Immature natural killer cell (primary cell): ENCODE results near the gene CD109. TPM values are rescaled to one million over a fixed set of nuclear protein-coding genes. Genes with fewer than 3 reads are reported as not detected.
"Not testable (repeated sequence)": the region's sequence is repeated elsewhere in the genome, so short reads cannot be mapped to it uniquely, and the experiment has no call there.

Source experiments
- DNase-seq, 3 donors: peaks; one replicate each; pipeline ENCODE4 v3.0.0; 2022; ENCODE audit warnings: mixed read lengths in 1 of 3
- H3K27ac Mint-ChIP-seq, 6 donors: one replicate each; pipeline ENCODE4 v1.8.0; 2020; ENCODE audit warnings: mixed read lengths in 6 of 6, mild to moderate bottlenecking in 5 of 6, inconsistent platforms in 4 of 6, moderate library complexity in 3 of 6
- H3K27me3 Mint-ChIP-seq, 3 donors: one replicate each; pipeline ENCODE4 v1.8.0; 2020 to 2021; ENCODE audit warnings: low read depth in 3 of 3, mild to moderate bottlenecking in 3 of 3, mixed read lengths in 3 of 3, moderate library complexity in 3 of 3, inconsistent platforms in 1 of 3
- H3K36me3 Mint-ChIP-seq, 3 donors: one replicate each; pipeline ENCODE4 v1.8.0; 2020; ENCODE audit warnings: mixed read lengths in 3 of 3, inconsistent platforms in 2 of 3, mild to moderate bottlenecking in 2 of 3
- H3K4me1 Mint-ChIP-seq, 2 donors: one replicate each; pipeline ENCODE4 v1.8.0; 2020; ENCODE audit warnings: inconsistent platforms in 2 of 2, mild to moderate bottlenecking in 2 of 2, mixed read lengths in 2 of 2, moderate library complexity in 1 of 2
- H3K4me3 Mint-ChIP-seq, 5 donors: one replicate each; pipeline ENCODE4 v1.8.0; 2020; ENCODE audit warnings: mild to moderate bottlenecking in 5 of 5, mixed read lengths in 5 of 5, inconsistent platforms in 3 of 5, moderate library complexity in 3 of 5
- H3K9me3 Mint-ChIP-seq, 6 donors: one replicate each; pipeline ENCODE4 v1.8.0; 2020; ENCODE audit warnings: mild to moderate bottlenecking in 6 of 6, mixed read lengths in 6 of 6, inconsistent platforms in 4 of 6, moderate library complexity in 3 of 6
- polyA plus RNA-seq, 3 donors: library from polyadenylated mRNA; unstranded; fragments of 300-500 nt; fragmentation: Illumina TruSeq; gene quantifications; one replicate each; pipeline ENCODE4 v1.2.3, GENCODE V29; 2021

The CD109 gene
- polyA plus RNA-seq, 3 donors from 2014 or later = 0.04 to 0.09 TPM; not detected in 1

GRCh38 chr6:73797861-73798260 is 101.9 kb downstream of the CD109 start:
- H3K9me3 Mint-ChIP-seq = no peaks in the 10 kb centered on the region
- no peaks in the 10 kb centered on the region for H3K4me1 Mint-ChIP-seq
- no peaks in the 10 kb centered on the region for H3K27me3 Mint-ChIP-seq
- H3K4me3 Mint-ChIP-seq = no peak overlapping the region
- DNase-seq = no peak
- H3K27ac Mint-ChIP-seq = no peak overlapping the region
- no peaks in the 10 kb centered on the region for H3K36me3 Mint-ChIP-seq

GRCh38 chr6:73798592-73798991 is 102.6 kb downstream of the CD109 start:
- H3K9me3 Mint-ChIP-seq = no peaks in the 10 kb centered on the region
- H3K4me1 Mint-ChIP-seq = no peaks in the 10 kb centered on the region
- no peak for DNase-seq
- H3K27ac Mint-ChIP-seq = no peak overlapping the region
- H3K36me3 Mint-ChIP-seq = no peaks in the 10 kb centered on the region
- no peaks in the 10 kb centered on the region for H3K27me3 Mint-ChIP-seq
- H3K4me3 Mint-ChIP-seq = no peak overlapping the region

- peaks cover 0 to 4% (median 0%) of the 10 kb centered on the region in 3 donors for H3K27me3 Mint-ChIP-seq
- H3K9me3 Mint-ChIP-seq = no peaks in the 10 kb centered on the region
- H3K27ac Mint-ChIP-seq = no peak overlapping the region
- H3K36me3 Mint-ChIP-seq = no peaks in the 10 kb centered on the region
- no peaks in the 10 kb centered on the region for H3K4me1 Mint-ChIP-seq
- H3K4me3 Mint-ChIP-seq = no peak overlapping the region
- DNase-seq = no peak
Measured at GRCh38 chr6:73800997-73801396, 105.0 kb downstream of the CD109 start.

- H3K4me3 Mint-ChIP-seq = no peak overlapping the region
- no peaks in the 10 kb centered on the region for H3K4me1 Mint-ChIP-seq
- no peaks in the 10 kb centered on the region for H3K36me3 Mint-ChIP-seq
- H3K9me3 Mint-ChIP-seq = peaks cover 0 to 2% (median 0%) of the 10 kb centered on the region in 6 donors
- H3K27ac Mint-ChIP-seq = no peak overlapping the region
- DNase-seq = no peak
- H3K27me3 Mint-ChIP-seq = peaks cover 0 to 4% (median 0%) of the 10 kb centered on the region in 3 donors
Measured at GRCh38 chr6:73801652-73802268, 105.8 kb downstream of the CD109 start.

GRCh38 chr6:73802366-73802765 is 106.4 kb downstream of the CD109 start:
- H3K4me3 Mint-ChIP-seq = no peak overlapping the region
- no peak overlapping the region for H3K27ac Mint-ChIP-seq
- no peak for DNase-seq
- peaks cover 0 to 2% (median 0%) of the 10 kb centered on the region in 6 donors for H3K9me3 Mint-ChIP-seq
- peaks cover 0 to 4% (median 0%) of the 10 kb centered on the region in 3 donors for H3K27me3 Mint-ChIP-seq
- no peaks in the 10 kb centered on the region for H3K36me3 Mint-ChIP-seq
- H3K4me1 Mint-ChIP-seq = no peaks in the 10 kb centered on the region

- H3K36me3 Mint-ChIP-seq = no peaks in the 10 kb centered on the region
- no peak for DNase-seq
- peaks cover 0 to 4% (median 0%) of the 10 kb centered on the region in 3 donors for H3K27me3 Mint-ChIP-seq
- no peaks in the 10 kb centered on the region for H3K4me1 Mint-ChIP-seq
- H3K9me3 Mint-ChIP-seq = peaks cover 0 to 2% (median 0%) of the 10 kb centered on the region in 6 donors
- no peak overlapping the region for H3K27ac Mint-ChIP-seq
- no peak overlapping the region for H3K4me3 Mint-ChIP-seq
Measured at GRCh38 chr6:73803562-73804241, 107.7 kb downstream of the CD109 start.

GRCh38 chr6:73805221-73805620 is 109.2 kb downstream of the CD109 start:
- H3K36me3 Mint-ChIP-seq, DNase-seq: not testable (repeated sequence)

GRCh38 chr6:73805982-73806381 is 110.0 kb downstream of the CD109 start:
- not testable (repeated sequence) for H3K27ac Mint-ChIP-seq, H3K4me3 Mint-ChIP-seq, H3K9me3 Mint-ChIP-seq, H3K4me1 Mint-ChIP-seq, DNase-seq, H3K36me3 Mint-ChIP-seq, H3K27me3 Mint-ChIP-seq

More at GRCh38 chr6:73805221-73805620, 109.2 kb downstream of the CD109 start:
- not testable (repeated sequence) for H3K27me3 Mint-ChIP-seq, H3K4me3 Mint-ChIP-seq, H3K4me1 Mint-ChIP-seq, H3K9me3 Mint-ChIP-seq, H3K27ac Mint-ChIP-seq

GRCh38 chr6:73811706-73812105 is 115.7 kb downstream of the CD109 start:
- Mint-ChIP-seq H3K4me3 (no peak overlapping the region), H3K36me3 (no peaks in the 10 kb centered on the region), H3K27ac (no peak overlapping the region), H3K4me1 (no peaks in the 10 kb centered on the region), H3K9me3 (no peaks in the 10 kb centered on the region), H3K27me3 (peaks cover 0 to 1% (median 0%) of the 10 kb centered on the region in 3 donors)
- DNase-seq = no peak

- H3K9me3 Mint-ChIP-seq = peaks cover 0 to 4% (median 0%) of the 10 kb centered on the region in 6 donors
- H3K4me3 Mint-ChIP-seq = no peak overlapping the region
- H3K27ac Mint-ChIP-seq = no peak overlapping the region
- peaks cover 0 to 1% (median 0%) of the 10 kb centered on the region in 3 donors for H3K27me3 Mint-ChIP-seq
- no peak for DNase-seq
- no peaks in the 10 kb centered on the region for H3K4me1 Mint-ChIP-seq
- no peaks in the 10 kb centered on the region for H3K36me3 Mint-ChIP-seq
Measured at GRCh38 chr6:73817253-73817652, 121.2 kb downstream of the CD109 start.

- H3K36me3 Mint-ChIP-seq = no peaks in the 10 kb centered on the region
- H3K4me3 Mint-ChIP-seq = no peak overlapping the region
- no peak overlapping the region for H3K27ac Mint-ChIP-seq
- no peaks in the 10 kb centered on the region for H3K4me1 Mint-ChIP-seq
- peaks cover 2 to 4% (median 2%) of the 10 kb centered on the region in 3 donors for H3K27me3 Mint-ChIP-seq
- peaks cover 0 to 4% (median 0%) of the 10 kb centered on the region in 6 donors for H3K9me3 Mint-ChIP-seq
- no peak for DNase-seq
Measured at GRCh38 chr6:73823046-73823735, 127.2 kb downstream of the CD109 start.

GRCh38 chr6:73823832-73824231 is 127.8 kb downstream of the CD109 start:
- Mint-ChIP-seq H3K4me3 (no peak overlapping the region), H3K36me3 (no peaks in the 10 kb centered on the region), H3K27ac (no peak overlapping the region), H3K9me3 (peaks cover 0 to 4% (median 0%) of the 10 kb centered on the region in 6 donors), H3K27me3 (peaks cover 2 to 4% (median 2%) of the 10 kb centered on the region in 3 donors), H3K4me1 (no peaks in the 10 kb centered on the region)
- no peak for DNase-seq

GRCh38 chr6:73826571-73826970 is 130.6 kb downstream of the CD109 start:
- no peaks in the 10 kb centered on the region for H3K4me1 Mint-ChIP-seq
- no peak overlapping the region for H3K4me3 Mint-ChIP-seq
- DNase-seq = no peak
- H3K27ac Mint-ChIP-seq = no peak overlapping the region
- H3K27me3 Mint-ChIP-seq = peaks cover 2 to 4% (median 4%) of the 10 kb centered on the region in 3 donors
- H3K36me3 Mint-ChIP-seq = no peaks in the 10 kb centered on the region
- peaks cover 0 to under 1% (median 0%) of the 10 kb centered on the region in 6 donors for H3K9me3 Mint-ChIP-seq

GRCh38 chr6:73830119-73830518 is 134.1 kb downstream of the CD109 start:
- Mint-ChIP-seq H3K36me3 (no peaks in the 10 kb centered on the region), H3K9me3 (peaks cover 0 to 2% (median 0%) of the 10 kb centered on the region in 6 donors), H3K27me3 (peaks cover 0 to 3% (median 2%) of the 10 kb centered on the region in 3 donors), H3K4me1 (no peaks in the 10 kb centered on the region), H3K4me3 (no peak overlapping the region), H3K27ac (no peak overlapping the region)
- DNase-seq = no peak
